GM13976 (cell line): ENCODE measurements around the gene STUM.

Experiments
- DNase-seq: peaks from one replicate; pipeline ENCODE4 v3.0.0; 2012; ENCODE audit warnings: low spot score
- CTCF ChIP-seq: IDR thresholded peaks from 2 replicates; pipeline ENCODE4 v1.5.1; 2012; ENCODE audit warnings: borderline replicate concordance, mild to moderate bottlenecking; ENCODE audit not compliant: insufficient read depth; ENCODE audit errors: extremely low read depth, missing control alignments, control extremely low read depth
- in situ Hi-C: fragments of 300-500 bp; cut with MboI; formaldehyde crosslinking; loops from one replicate; pipeline ENCODE4 v1.12.0; 2022; ENCODE audit warnings: low sequenced_read_pairs, mixed read lengths, inconsistent platforms; ENCODE audit not compliant: unreplicated experiment

Gene STUM

GRCh38 chr1:226584164-226584563 lies 35.6 kb downstream of the STUM start:
- in situ Hi-C loops: no loop called here
- no peak for TF ChIP-seq CTCF
- no peak for DNase-seq

- in situ Hi-C loops: no loop called here
- TF ChIP-seq CTCF: no peak
- DNase-seq: no peak
These were observed 37.6 kb downstream of the STUM start for GRCh38 chr1:226586116-226586515.

- DNase-seq: no peak
- TF ChIP-seq CTCF: no peak
- in situ Hi-C loops: no loop called here
These were observed 38.3 kb downstream of the STUM start for GRCh38 chr1:226586650-226587422.

GRCh38 chr1:226588484-226588883 lies 39.9 kb downstream of the STUM start:
- no peak for DNase-seq
- in situ Hi-C loops: no loop called here
- TF ChIP-seq CTCF: no peak

GRCh38 chr1:226589008-226589733 lies 40.6 kb downstream of the STUM start:
- DNase-seq: no peak
- in situ Hi-C loops: no loop called here
- no peak for TF ChIP-seq CTCF

GRCh38 chr1:226590614-226591013 lies 42.0 kb downstream of the STUM start:
- in situ Hi-C loops: no loop called here
- no peak for DNase-seq
- no peak for TF ChIP-seq CTCF
